GM12892 (cell line): ENCODE data around the gene LRP1-AS.

Experiments used
- POLR2A ChIP-seq: IDR thresholded peaks from 2 replicates; pipeline ENCODE4 v1.6.1; 2011; ENCODE audit warnings: low read depth, low read length, control low read depth
- POLR2AphosphoS5 ChIP-seq: IDR thresholded peaks from 2 replicates; pipeline ENCODE4 v1.6.1; 2011; ENCODE audit warnings: low read depth, low read length, control low read depth
- TAF1 ChIP-seq: IDR thresholded peaks from 2 replicates; pipeline ENCODE4 v1.6.1; 2011; ENCODE audit warnings: low read depth, mild to moderate bottlenecking, control low read depth, low read length, borderline replicate concordance

GRCh38 chr12:57160040-57160439, 12.6 kb upstream of the LRP1-AS start:
- TF ChIP-seq POLR2AphosphoS5: no peak
- no peak for TF ChIP-seq POLR2A
- TF ChIP-seq TAF1: no peak
